Psoas muscle (tissue), 8 donors: ENCODE data around the gene CDC42BPA. TPM values are rescaled to one million over a fixed set of nuclear protein-coding genes. Genes with fewer than 3 reads are reported as not detected.
A peak's percentile ranks its signal among the peaks of the same experiment; 100 is the strongest.

ENCODE experiments used
- ATAC-seq, 4 donors: fragments of 200-7000 bp; cut with Tn5 transposase; one replicate each; pipeline ENCODE4 v1.9.1; 2020; ENCODE audit warnings: moderate library complexity in 3 of 4, mild to moderate bottlenecking in 2 of 4
- DNase-seq, 2 donors: peaks; one replicate each; pipeline ENCODE4 v3.0.0-alpha.2; 2020
- H3K27ac ChIP-seq: fragments of 200-600 bp; one replicate; pipeline ENCODE4 v1.8.0; 2022
- H3K27me3 ChIP-seq, 3 donors: fragments of 200-600 bp in 1 of 3; one replicate each; pipeline versions ENCODE4 v1.6.1 to v1.8.0; 2013 to 2022; ENCODE audit warnings: low read length in 2 of 3, mild to moderate bottlenecking in 2 of 3, moderate library complexity in 1 of 3; ENCODE audit not compliant: insufficient read depth in 3 of 3
- H3K36me3 ChIP-seq, 2 donors: fragments of 200-600 bp in 1 of 2; one replicate each; pipeline versions ENCODE4 v1.6.1 to v1.8.0; 2013 to 2022; ENCODE audit warnings: low read depth in 1 of 2, mild to moderate bottlenecking in 1 of 2, moderate library complexity in 1 of 2; ENCODE audit not compliant: insufficient read depth in 1 of 2
- H3K4me1 ChIP-seq: fragments of 200-600 bp; one replicate; pipeline ENCODE4 v1.8.0; 2022
- H3K4me3 ChIP-seq: fragments of 200-600 bp; one replicate; pipeline ENCODE4 v1.8.0; 2022; ENCODE audit warnings: mild to moderate bottlenecking
- H3K9me3 ChIP-seq: fragments of 200-600 bp; one replicate; pipeline ENCODE4 v1.8.0; 2022
- CTCF ChIP-seq: fragments of 200-600 bp; IDR thresholded peaks from one replicate; pipeline ENCODE4 v1.8.0; 2022; ENCODE audit warnings: antibody characterized with exemption
- WGBS, 3 donors: extraction: QIAGEN DNeasy Blood & Tissue Kit; methylation state at CpG; one replicate each; pipeline versions ENCODE4 v1.1.6 to v1.1.7; 2013; 5-methylcytosine and 5-hydroxymethylcytosine counted together
- intact Hi-C, 2 donors: fragments of 100-400 bp; cut with DNase I; formaldehyde crosslinking; loops; one replicate each; pipeline versions ENCODE4 v1.11.0 to v1.14.2; 2022
- polyA plus RNA-seq, 3 donors: library from polyadenylated mRNA; stranded (reverse); fragments of 200-250 nt; gene quantifications; one replicate each; pipeline ENCODE4 v1.2.3, GENCODE V29; 2013
- total RNA-seq, 4 donors: library from RNA; stranded (reverse); fragmentation: NEBNext Ultra II Directional in 2 of 4; extraction: Animal tissue kit (Norgen Biotek cat#: 25700) in 2 of 4; gene quantifications; one replicate each; pipeline versions ENCODE4 v1.2.1 to v1.2.4, GENCODE V29; 2021 to 2023
- donor health status: healthy with polysubstance abuse.
- donor health status: DM: no; HTN: no; CAD: no; lungs with moderate emphysema.
- donor health status: Bipolar disorder and iron deficiency.
- donor health status: healthy.
- donor health status: DM: yes; HTN: yes; CAD: no.
- donor health status: DM: no; HTN: no; CAD: no.
- donor health status: DM: no; HTN: no; CAD: no.
- donor health status: DM: yes; HTN: yes; CAD: no.

The CDC42BPA gene
- total and polyA plus RNA-seq, 7 donors, result 5.3 to 23.0 (median 15.7) TPM

GRCh38 chr1:226946841-226947240 lies 371.5 kb downstream of the CDC42BPA start:
- WGBS, 3 donors, result 37 to 49% (median 42%) methylated on average over 3 of the region's 3 CpGs

GRCh38 chr1:226946285-226946684 lies 372.0 kb downstream of the CDC42BPA start:
- peak overlapping the region; percentile 79 for H3K4me3 ChIP-seq
- H3K4me1 ChIP-seq, result peaks cover 71% of the 10 kb centered on the region
- no peaks in the 10 kb centered on the region for H3K9me3 ChIP-seq
- ATAC-seq (no peak), DNase-seq (no peak)
- H3K27ac ChIP-seq, result peak overlapping the region; percentile 97
- intact Hi-C loops, result no loop called here
- H3K36me3 ChIP-seq, result peaks cover 0 to 19% of the 10 kb centered on the region in 2 donors
- TF ChIP-seq CTCF, result no peak
- WGBS, 3 donors, result 54 to 73% (median 62%) methylated on average over 9 of the region's 9 CpGs
- H3K27me3 ChIP-seq, result no peaks in the 10 kb centered on the region

More at GRCh38 chr1:226946841-226947240, 371.5 kb downstream of the CDC42BPA start:
- Histone ChIP-seq H3K27me3 (no peaks in the 10 kb centered on the region), H3K9me3 (no peaks in the 10 kb centered on the region), H3K4me1 (peaks cover 76% of the 10 kb centered on the region), H3K27ac (peak overlapping the region; percentile 97), H3K36me3 (peaks cover 0 to 19% of the 10 kb centered on the region in 2 donors), H3K4me3 (peak overlapping the region; percentile 79)
- DNase-seq, result no peak
- intact Hi-C loops, result no loop called here
- ATAC-seq, result peak in 1 of 4 donors; percentile 3
- no peak for TF ChIP-seq CTCF

- ATAC-seq (no peak), DNase-seq (no peak)
- H3K27me3 ChIP-seq, result no peaks in the 10 kb centered on the region
- no peaks in the 10 kb centered on the region for H3K9me3 ChIP-seq
- TF ChIP-seq CTCF, result no peak
- peak overlapping the region; percentile 79 for H3K4me3 ChIP-seq
- intact Hi-C loops, result loop anchor here in 1 of 2 donors (2.0 kb wide), 1 partner anchor 21 kb away; no protein-coding TSS in a partner anchor
- peaks cover 67% of the 10 kb centered on the region for H3K4me1 ChIP-seq
- H3K36me3 ChIP-seq, result peaks cover 0 to 19% of the 10 kb centered on the region in 2 donors
- H3K27ac ChIP-seq, result peak overlapping the region; percentile 97
- WGBS, 3 donors, result 32 to 49% (median 36%) methylated on average over 8 of the region's 8 CpGs
Measured at GRCh38 chr1:226945858-226946245, 372.4 kb downstream of the CDC42BPA start.

GRCh38 chr1:226945106-226945857 lies 373.0 kb downstream of the CDC42BPA start:
- DNase-seq (peak; percentile 55 to 83), ATAC-seq (peak; percentile 52 to 75 (median 65))
- no peak for TF ChIP-seq CTCF
- Histone ChIP-seq H3K27ac (peak overlapping the region; percentile 97), H3K4me1 (peaks cover 61% of the 10 kb centered on the region), H3K9me3 (no peaks in the 10 kb centered on the region), H3K27me3 (no peaks in the 10 kb centered on the region), H3K4me3 (peak overlapping the region; percentile 79), H3K36me3 (peaks cover 0 to 18% of the 10 kb centered on the region in 2 donors)
- 21 to 29% (median 22%) methylated on average over 19 of the region's 19 CpGs for WGBS, 3 donors
- intact Hi-C loops, result loop anchor here in 1 of 2 donors (2.0 kb wide), 1 partner anchor 22 kb away; no protein-coding TSS in a partner anchor
